GM20000 (cell line): Measurements from ENCODE around the gene ERMARD.
"Not testable (repeated sequence)": the region's sequence is repeated elsewhere in the genome, so short reads cannot be mapped to it uniquely, and the experiment has no call there.

ENCODE experiments used
- DNase-seq: peaks from one replicate; pipeline ENCODE4 v3.0.0; 2012; ENCODE audit warnings: low spot score
- TF ChIP-seq, protein P1 (sequence below): IDR thresholded peaks from 2 replicates; pipeline ENCODE4 v1.5.1; 2012; ENCODE audit warnings: mild to moderate bottlenecking, control low read depth; ENCODE audit errors: extremely low read depth, missing control alignments

ERMARD gene

DNA sequence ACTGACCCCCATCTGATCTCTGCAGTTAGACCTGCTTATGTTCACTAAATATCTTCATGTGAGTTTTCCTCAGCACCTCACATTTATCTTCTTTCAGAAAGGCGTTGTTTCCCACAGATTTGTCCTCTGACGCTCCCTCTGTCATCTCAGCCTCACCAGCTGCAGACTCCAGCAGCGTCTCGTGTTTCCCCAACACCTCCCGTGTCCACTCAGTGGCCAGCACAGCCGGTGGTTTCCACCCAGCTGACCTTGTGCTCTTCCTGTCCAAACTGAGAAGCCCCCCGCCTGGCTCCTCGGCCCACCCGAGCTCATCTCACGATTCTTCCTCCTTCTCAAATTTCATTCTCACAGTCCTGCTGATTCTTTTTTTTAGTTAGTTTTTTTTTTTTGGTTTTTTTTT, 12.5 kb downstream of the ERMARD start:
- TF ChIP-seq, protein P1, sequence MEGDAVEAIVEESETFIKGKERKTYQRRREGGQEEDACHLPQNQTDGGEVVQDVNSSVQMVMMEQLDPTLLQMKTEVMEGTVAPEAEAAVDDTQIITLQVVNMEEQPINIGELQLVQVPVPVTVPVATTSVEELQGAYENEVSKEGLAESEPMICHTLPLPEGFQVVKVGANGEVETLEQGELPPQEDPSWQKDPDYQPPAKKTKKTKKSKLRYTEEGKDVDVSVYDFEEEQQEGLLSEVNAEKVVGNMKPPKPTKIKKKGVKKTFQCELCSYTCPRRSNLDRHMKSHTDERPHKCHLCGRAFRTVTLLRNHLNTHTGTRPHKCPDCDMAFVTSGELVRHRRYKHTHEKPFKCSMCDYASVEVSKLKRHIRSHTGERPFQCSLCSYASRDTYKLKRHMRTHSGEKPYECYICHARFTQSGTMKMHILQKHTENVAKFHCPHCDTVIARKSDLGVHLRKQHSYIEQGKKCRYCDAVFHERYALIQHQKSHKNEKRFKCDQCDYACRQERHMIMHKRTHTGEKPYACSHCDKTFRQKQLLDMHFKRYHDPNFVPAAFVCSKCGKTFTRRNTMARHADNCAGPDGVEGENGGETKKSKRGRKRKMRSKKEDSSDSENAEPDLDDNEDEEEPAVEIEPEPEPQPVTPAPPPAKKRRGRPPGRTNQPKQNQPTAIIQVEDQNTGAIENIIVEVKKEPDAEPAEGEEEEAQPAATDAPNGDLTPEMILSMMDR, result no peak
- DNase-seq, result no peak

DNA sequence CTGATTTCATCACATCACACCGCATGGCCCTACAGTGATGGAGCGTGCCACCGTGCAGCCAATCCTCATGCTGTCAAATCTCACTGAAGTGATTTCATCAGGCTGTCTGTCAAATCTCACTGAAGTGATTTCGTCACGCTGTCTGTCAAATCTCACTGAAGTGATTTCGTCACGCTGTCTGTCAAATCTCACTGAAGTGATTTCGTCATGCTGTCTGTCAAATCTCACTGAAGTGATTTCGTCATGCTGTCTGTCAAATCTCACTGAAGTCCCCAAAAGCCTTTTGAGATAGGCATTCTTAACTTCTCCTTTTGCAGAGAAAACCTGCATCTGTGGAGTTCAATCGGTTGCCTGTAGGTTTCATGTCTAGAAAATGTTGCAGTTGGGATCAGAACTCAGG, 14.4 kb downstream of the ERMARD start:
- not testable (repeated sequence) for DNase-seq

DNA sequence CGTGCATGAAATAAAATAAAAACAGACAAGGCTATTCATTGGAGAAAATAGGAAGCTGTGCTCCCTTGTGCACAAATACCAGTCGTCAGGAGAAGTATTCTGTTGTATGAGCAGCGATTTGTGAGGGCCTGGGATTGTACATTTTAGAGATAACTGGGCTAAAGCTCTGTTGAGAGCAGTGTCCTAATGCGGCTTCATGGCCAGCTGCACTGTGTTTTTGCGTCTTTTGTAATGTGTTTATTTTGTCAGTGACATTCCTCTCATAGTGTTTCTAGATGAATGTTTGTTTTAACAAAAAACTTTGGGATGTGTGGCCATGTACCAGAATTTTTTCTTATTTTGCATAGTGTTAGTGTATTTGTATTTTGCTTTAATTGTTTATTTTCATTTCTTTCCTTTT, 14.8 kb downstream of the ERMARD start:
- DNase-seq, result no peak
- TF ChIP-seq, protein P1, result no peak

DNA sequence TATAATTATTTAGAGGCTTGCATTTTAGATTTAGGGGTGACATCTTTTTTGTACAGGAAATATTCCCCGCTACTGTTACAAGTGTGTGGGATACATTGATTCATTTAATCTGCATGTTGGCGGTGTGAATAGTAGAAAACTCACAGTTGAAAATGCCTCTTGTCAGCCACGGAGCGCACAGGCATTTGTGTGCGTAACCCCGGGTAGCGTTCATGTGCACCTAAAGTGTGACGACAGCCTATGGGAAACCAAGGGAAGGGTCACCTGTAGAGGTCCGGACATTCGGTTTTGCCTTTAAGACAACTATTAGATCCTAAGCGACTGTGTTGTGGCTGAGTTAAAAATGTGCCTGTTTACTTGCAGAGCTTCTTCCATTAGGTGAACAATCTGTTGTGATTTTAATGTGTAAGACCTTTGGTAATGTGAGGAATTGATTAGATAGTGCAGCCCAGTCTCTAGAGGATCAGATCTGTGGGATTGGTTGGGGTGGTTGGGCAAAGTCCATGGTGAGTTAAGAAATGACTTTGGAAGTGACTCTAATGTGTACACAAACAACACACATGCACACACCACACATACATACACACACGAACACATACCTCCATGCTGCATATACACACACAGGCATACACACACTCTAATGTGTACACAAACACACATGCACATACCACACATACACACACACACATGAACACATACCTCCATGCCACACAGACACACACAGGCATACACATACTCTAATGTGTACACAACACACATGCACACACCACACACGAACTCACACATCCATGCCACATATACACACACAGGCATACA, 15.7 kb downstream of the ERMARD start:
- TF ChIP-seq, protein P1, result no peak
- no peak for DNase-seq

DNA sequence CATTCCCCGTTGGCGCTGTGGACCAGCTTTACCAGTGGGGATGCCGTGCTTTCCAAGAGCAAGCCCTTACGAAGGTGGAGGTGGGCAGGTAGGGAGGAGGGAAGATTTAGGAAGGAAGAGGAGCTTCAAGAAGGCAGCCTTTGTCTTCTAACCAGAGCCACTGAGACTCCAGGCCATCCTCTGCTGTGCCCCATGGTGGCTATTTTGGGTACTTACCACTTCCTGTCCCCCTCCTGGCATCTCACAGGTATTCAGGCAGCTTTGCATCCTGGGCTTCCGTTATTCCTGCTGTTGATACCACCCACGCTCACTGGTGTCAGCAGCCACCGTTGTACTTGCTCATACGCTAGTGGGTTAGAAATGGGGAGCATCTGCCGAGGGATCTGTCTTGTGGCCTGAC, 22.9 kb downstream of the ERMARD start:
- TF ChIP-seq, protein P1, result no peak
- DNase-seq, result no peak

DNA sequence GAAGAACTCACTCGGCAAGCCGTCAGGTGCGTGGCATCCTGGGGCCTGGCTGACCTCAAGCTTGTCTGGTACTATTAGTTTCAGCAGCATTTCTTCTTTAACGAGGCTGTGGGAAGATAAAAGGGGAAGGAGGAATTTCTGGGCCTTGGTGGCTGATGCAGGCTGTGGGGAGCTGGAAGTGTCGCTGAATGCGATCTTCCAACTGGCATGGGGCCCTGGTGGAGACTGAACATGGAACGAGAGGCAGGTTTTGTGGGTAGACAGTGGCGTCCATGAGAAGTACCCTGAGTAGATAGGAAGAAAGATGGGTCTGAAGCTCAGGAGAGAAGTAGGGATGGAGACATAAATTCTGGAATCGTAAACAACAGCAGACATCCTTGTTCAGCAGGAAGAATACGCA, 23.9 kb downstream of the ERMARD start:
- TF ChIP-seq, protein P1, result no peak

DNA sequence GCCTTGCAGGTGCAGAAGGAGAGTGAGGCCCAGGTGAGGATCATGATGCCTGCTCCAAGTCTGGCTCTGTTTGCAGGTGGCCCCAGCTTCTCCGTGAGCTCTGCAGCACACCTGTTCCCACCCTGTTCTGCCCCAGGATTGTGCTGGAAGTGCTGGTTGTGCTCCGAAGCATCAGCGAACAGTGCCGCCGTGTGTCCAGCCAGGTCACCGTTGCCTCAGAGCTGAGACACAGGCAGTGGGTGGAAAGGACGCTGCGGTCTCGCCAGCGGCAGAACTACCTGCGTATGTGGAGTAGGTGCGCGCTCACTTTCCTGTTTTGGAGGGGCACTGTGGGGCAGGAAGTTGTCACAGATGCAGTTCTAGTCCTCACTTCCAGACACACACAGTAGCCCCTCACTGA, 25.0 kb downstream of the ERMARD start:
- DNase-seq, result no peak
- TF ChIP-seq, protein P1, result no peak

More for the DNA sequence above, 23.9 kb downstream of the ERMARD start:
- no peak for DNase-seq

DNA sequence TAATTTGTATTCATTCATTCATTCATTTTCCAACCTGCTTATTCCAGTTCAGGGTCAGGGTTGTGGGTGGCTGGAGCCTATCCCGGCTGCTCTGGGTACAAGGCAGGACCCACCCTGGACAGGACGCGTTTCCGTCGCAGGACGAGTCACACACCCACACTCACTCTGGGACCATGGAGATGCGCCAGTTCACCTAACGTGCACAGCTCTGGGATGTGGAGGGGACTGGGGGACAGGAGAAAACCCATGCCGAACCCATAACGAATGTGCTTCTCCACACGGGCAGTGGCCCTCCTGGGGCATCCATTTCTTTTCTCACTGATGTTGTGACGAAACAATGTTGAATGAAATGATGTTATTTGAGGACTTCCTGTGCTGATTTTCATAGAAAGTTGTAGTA, 26.5 kb downstream of the ERMARD start:
- TF ChIP-seq, protein P1, result no peak
- DNase-seq, result no peak
